CD4-positive, alpha-beta T cell (primary cell): Measurements from ENCODE around the gene CNTN4. TPM values are rescaled to one million over a fixed set of nuclear protein-coding genes. Genes with fewer than 3 reads are reported as not detected.

Experiments used
- ATAC-seq: fragments of 200-7000 bp; cut with Tn5 transposase; one replicate; pipeline ENCODE4 v1.10.0; 2022; ENCODE audit warnings: mild to moderate bottlenecking; ENCODE audit not compliant: poor library complexity
- CTCF ChIA-PET: fragments of 350-600 bp; sonication (Branson Sonifier 250); formaldehyde crosslinking; loops from one replicate; lab custom pipeline; 2021; ENCODE audit warnings: antibody characterized with exemption, inconsistent platforms; lab: Charles Lee
- POLR2A ChIA-PET: fragments of 350-600 bp; sonication (Branson Sonifier 250); formaldehyde crosslinking; loops from one replicate; lab custom pipeline; 2021; ENCODE audit warnings: antibody characterized with exemption, inconsistent platforms; lab: Charles Lee
- DNase-seq, 14 experiments: peaks; one replicate each; pipeline ENCODE4 v3.0.0-alpha.2; 2013 to 2020; ENCODE audit warnings: mixed read lengths in 2 of 14
- H3K27ac ChIP-seq, 2 donors: one replicate each; pipeline versions ENCODE4 v1.5.1 to v1.7.0; 2013; ENCODE audit warnings: low read length in 2 of 2, low read depth in 1 of 2, mild to moderate bottlenecking in 1 of 2
- H3K27me3 ChIP-seq, 2 experiments: 1 replicate in 1 of 2; 2 replicates in 1 of 2; pipeline versions ENCODE4 v1.6.1 to v1.7.0; 2013; ENCODE audit warnings: low read length in 2 of 2, control low read depth in 1 of 2, mild to moderate bottlenecking in 1 of 2, moderate library complexity in 1 of 2; ENCODE audit not compliant: insufficient read depth in 2 of 2, control insufficient read depth in 1 of 2
- H3K36me3 ChIP-seq: one replicate; pipeline ENCODE4 v1.6.1; 2013; ENCODE audit warnings: low read length, control low read depth; ENCODE audit not compliant: insufficient read depth
- H3K4me1 ChIP-seq: one replicate; pipeline ENCODE4 v1.6.1; 2013; ENCODE audit warnings: low read length, control low read depth; ENCODE audit not compliant: insufficient read depth
- H3K4me3 ChIP-seq: one replicate; pipeline ENCODE4 v1.5.1; 2013; ENCODE audit warnings: mild to moderate bottlenecking, low read length, moderate library complexity
- H3K9me3 ChIP-seq, 2 experiments: 1 replicate in 1 of 2; 2 replicates in 1 of 2; pipeline versions ENCODE4 v1.6.1 to v1.7.0; 2013; ENCODE audit warnings: low read length in 2 of 2, mild to moderate bottlenecking in 2 of 2, control low read depth in 1 of 2, moderate library complexity in 1 of 2; ENCODE audit not compliant: control insufficient read depth in 1 of 2, insufficient read depth in 1 of 2
- H3K27ac Mint-ChIP-seq: one replicate; pipeline ENCODE4 v1.8.0; 2020; ENCODE audit warnings: mixed read lengths
- H3K27me3 Mint-ChIP-seq: one replicate; pipeline ENCODE4 v1.8.0; 2021; ENCODE audit warnings: mixed read lengths
- H3K36me3 Mint-ChIP-seq: one replicate; pipeline ENCODE4 v1.8.0; 2021; ENCODE audit warnings: low read depth, mixed read lengths
- H3K4me1 Mint-ChIP-seq: one replicate; pipeline ENCODE4 v1.8.0; 2021; ENCODE audit warnings: low read depth, mixed read lengths
- H3K4me3 Mint-ChIP-seq: one replicate; pipeline ENCODE4 v1.8.0; 2020; ENCODE audit warnings: mild to moderate bottlenecking, mixed read lengths
- H3K9me3 Mint-ChIP-seq: one replicate; pipeline ENCODE4 v1.8.0; 2020; ENCODE audit warnings: mixed read lengths
- intact Hi-C, 2 experiments: fragments of 100-400 bp; cut with DNase I in 1 of 2; cut with micrococcal nuclease in 1 of 2; formaldehyde crosslinking; loops; one replicate each; pipeline versions ENCODE4 v1.15.1 to v1.9.0; 2023 to 2025; cut with DNase I, micrococcal nuclease
- total RNA-seq, 174 experiments: library from RNA in 2 of 174; stranded (reverse) in 2 of 174; gene quantifications; one replicate each; pipeline ENCODE4 v1.2.3 and lab custom pipeline; 2021 to 2026
- TF ChIP-seq, protein P1 (sequence below): fragments of 200-600 bp; IDR thresholded peaks from one replicate; pipeline ENCODE4 v1.8.0; 2022; ENCODE audit warnings: antibody characterized with exemption, mild to moderate bottlenecking

Gene CNTN4
- total RNA-seq, 2 experiments from 2014 or later, result not detected

GRCh38 chr3:2300938-2301337 lies 202.3 kb downstream of the CNTN4 start:
- POLR2A ChIA-PET, result no interaction called here
- CTCF ChIA-PET, result no interaction called here
- Mint-ChIP-seq H3K36me3 (no peaks in the 10 kb centered on the region), H3K27ac (no peak overlapping the region), H3K4me1 (no peaks in the 10 kb centered on the region), H3K27me3 (no peaks in the 10 kb centered on the region), H3K9me3 (peaks cover 3% of the 10 kb centered on the region), H3K4me3 (no peak overlapping the region)
- Histone ChIP-seq H3K4me3 (no peak overlapping the region), H3K36me3 (no peaks in the 10 kb centered on the region), H3K27ac (no peak overlapping the region), H3K27me3 (no peaks in the 10 kb centered on the region), H3K4me1 (no peaks in the 10 kb centered on the region), H3K9me3 (peaks cover 0 to 4% of the 10 kb centered on the region in 2 experiments)
- ATAC-seq (no peak), DNase-seq (no peak)
- intact Hi-C loops, result no loop called here
- TF ChIP-seq, protein P1, sequence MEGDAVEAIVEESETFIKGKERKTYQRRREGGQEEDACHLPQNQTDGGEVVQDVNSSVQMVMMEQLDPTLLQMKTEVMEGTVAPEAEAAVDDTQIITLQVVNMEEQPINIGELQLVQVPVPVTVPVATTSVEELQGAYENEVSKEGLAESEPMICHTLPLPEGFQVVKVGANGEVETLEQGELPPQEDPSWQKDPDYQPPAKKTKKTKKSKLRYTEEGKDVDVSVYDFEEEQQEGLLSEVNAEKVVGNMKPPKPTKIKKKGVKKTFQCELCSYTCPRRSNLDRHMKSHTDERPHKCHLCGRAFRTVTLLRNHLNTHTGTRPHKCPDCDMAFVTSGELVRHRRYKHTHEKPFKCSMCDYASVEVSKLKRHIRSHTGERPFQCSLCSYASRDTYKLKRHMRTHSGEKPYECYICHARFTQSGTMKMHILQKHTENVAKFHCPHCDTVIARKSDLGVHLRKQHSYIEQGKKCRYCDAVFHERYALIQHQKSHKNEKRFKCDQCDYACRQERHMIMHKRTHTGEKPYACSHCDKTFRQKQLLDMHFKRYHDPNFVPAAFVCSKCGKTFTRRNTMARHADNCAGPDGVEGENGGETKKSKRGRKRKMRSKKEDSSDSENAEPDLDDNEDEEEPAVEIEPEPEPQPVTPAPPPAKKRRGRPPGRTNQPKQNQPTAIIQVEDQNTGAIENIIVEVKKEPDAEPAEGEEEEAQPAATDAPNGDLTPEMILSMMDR, result no peak

- H3K4me3 Mint-ChIP-seq, result no peak overlapping the region
- POLR2A ChIA-PET, result no interaction called here
- peaks cover 1% of the 10 kb centered on the region for H3K9me3 Mint-ChIP-seq
Measured at GRCh38 chr3:2301361-2301760, 202.7 kb downstream of the CNTN4 start.

DNA sequence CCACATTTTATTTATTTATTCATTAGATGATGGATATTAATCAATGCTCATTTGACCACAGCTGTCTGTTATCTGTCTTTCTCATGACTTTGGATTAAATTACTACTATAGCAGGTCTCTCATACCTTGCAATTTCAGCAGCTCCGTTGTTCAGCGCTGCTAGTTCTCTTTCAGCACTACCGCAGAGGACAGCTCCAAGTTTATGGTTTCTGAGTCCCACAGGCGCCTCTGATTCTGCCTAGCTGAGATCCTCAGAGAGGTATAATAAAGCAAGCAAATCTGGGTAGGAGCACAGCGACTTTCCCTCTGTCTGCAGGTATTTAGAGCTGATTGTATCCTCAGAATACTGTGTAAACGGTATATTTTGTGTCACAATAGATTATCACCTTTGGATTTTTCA lies 204.9 kb downstream of the CNTN4 start:
- Mint-ChIP-seq H3K4me3 (no peak overlapping the region), H3K9me3 (no peaks in the 10 kb centered on the region), H3K27me3 (no peaks in the 10 kb centered on the region), H3K4me1 (no peaks in the 10 kb centered on the region), H3K27ac (no peak overlapping the region), H3K36me3 (no peaks in the 10 kb centered on the region)
- ChIA-PET POLR2A (no interaction called here), CTCF (no interaction called here)
- peaks cover 0 to 8% of the 10 kb centered on the region in 2 experiments for H3K9me3 ChIP-seq
- intact Hi-C loops, result no loop called here
- DNase-seq, result no peak
- no peaks in the 10 kb centered on the region for H3K36me3 ChIP-seq
- no peaks in the 10 kb centered on the region for H3K27me3 ChIP-seq
- no peak for ATAC-seq
- H3K4me1 ChIP-seq, result no peaks in the 10 kb centered on the region
- H3K4me3 ChIP-seq, result no peak overlapping the region
- H3K27ac ChIP-seq, result no peak overlapping the region
- TF ChIP-seq, protein P1, result no peak

More at GRCh38 chr3:2301361-2301760, 202.7 kb downstream of the CNTN4 start:
- H3K4me1 Mint-ChIP-seq, result no peaks in the 10 kb centered on the region
- DNase-seq (no peak), ATAC-seq (no peak)
- Histone ChIP-seq H3K4me1 (no peaks in the 10 kb centered on the region), H3K36me3 (no peaks in the 10 kb centered on the region), H3K27ac (no peak overlapping the region), H3K4me3 (no peak overlapping the region), H3K27me3 (no peaks in the 10 kb centered on the region), H3K9me3 (peaks cover 0 to 4% of the 10 kb centered on the region in 2 experiments)
- CTCF ChIA-PET, result no interaction called here
- intact Hi-C loops, result no loop called here
- TF ChIP-seq, protein P1, result no peak
- H3K27ac Mint-ChIP-seq, result no peak overlapping the region
- H3K36me3 Mint-ChIP-seq, result no peaks in the 10 kb centered on the region
- no peaks in the 10 kb centered on the region for H3K27me3 Mint-ChIP-seq
